Measurements from ENCODE around the gene CD300C. TPM values are rescaled to one million over a fixed set of nuclear protein-coding genes. Genes with fewer than 3 reads are reported as not detected.

The CD300C gene
- total RNA-seq, 4 donors from 2014 or later = 0.54 to 2.3 TPM; not detected in 2

GRCh38 chr17:74542727-74543383 lies 3.1 kb downstream of the CD300C start:
- Histone ChIP-seq H3K27ac (no peak overlapping the region), H3K4me1 (no peaks in the 10 kb centered on the region), H3K36me3 (no peaks in the 10 kb centered on the region), H3K27me3 (peaks cover 10% of the 10 kb centered on the region), H3K9me3 (no peaks in the 10 kb centered on the region), H3K4me3 (no peak overlapping the region)
- TF ChIP-seq POLR2AphosphoS5 (IDR thresholded peaks at IDR 0.05) (no peak), EP300 (IDR thresholded peaks at IDR 0.05) (no peak), CTCF (IDR thresholded peaks at IDR 0.05) (no peak), POLR2A (IDR thresholded peaks at IDR 0.05) (no peak)
- WGBS, 2 donors (ENCODE audit: low coverage in 1 of 2) = 68% methylated on average over 5 of the region's 17 CpGs; no CpG with 5 or more reads in 1 of the 2 donors
- no peak for ATAC-seq

GRCh38 chr17:74542166-74542565 lies 3.7 kb downstream of the CD300C start:
- Histone ChIP-seq H3K27me3 (peaks cover 10% of the 10 kb centered on the region), H3K36me3 (no peaks in the 10 kb centered on the region), H3K4me1 (no peaks in the 10 kb centered on the region), H3K4me3 (no peak overlapping the region), H3K9me3 (no peaks in the 10 kb centered on the region), H3K27ac (no peak overlapping the region)
- WGBS, 2 donors (ENCODE audit: low coverage in 1 of 2) = 89 to 90% methylated on average over 2 to 4 of the region's 5 CpGs
- no peak for ATAC-seq
- no peak for TF ChIP-seq EP300 (IDR thresholded peaks at IDR 0.05)

GRCh38 chr17:74541176-74542111 lies 4.5 kb downstream of the CD300C start:
- peaks cover 10% of the 10 kb centered on the region for H3K27me3 ChIP-seq
- ATAC-seq = no peak
- no peaks in the 10 kb centered on the region for H3K4me1 ChIP-seq
- TF ChIP-seq EP300 (IDR thresholded peaks at IDR 0.05) (no peak), POLR2AphosphoS5 (IDR thresholded peaks at IDR 0.05) (no peak), POLR2A (IDR thresholded peaks at IDR 0.05) (no peak)
- H3K36me3 ChIP-seq = no peaks in the 10 kb centered on the region
- H3K4me3 ChIP-seq = no peak overlapping the region
- WGBS, 2 donors (ENCODE audit: low coverage in 1 of 2) = 75% methylated on average over 1 to 7 of the region's 23 CpGs
- no peaks in the 10 kb centered on the region for H3K9me3 ChIP-seq
- H3K27ac ChIP-seq = no peak overlapping the region

GRCh38 chr17:74539281-74539820 lies 6.6 kb downstream of the CD300C start:
- peaks cover 0 to 5% (median 0%) of the 10 kb centered on the region in 3 donors for H3K9me3 ChIP-seq
- no peak overlapping the region for H3K4me3 ChIP-seq
- no peak overlapping the region for H3K27ac ChIP-seq
- no peaks in the 10 kb centered on the region for H3K4me1 ChIP-seq
- TF ChIP-seq POLR2AphosphoS5 (IDR thresholded peaks at IDR 0.05) = no peak
- no peak for ATAC-seq
- peaks cover 10% of the 10 kb centered on the region for H3K27me3 ChIP-seq
- H3K36me3 ChIP-seq = no peaks in the 10 kb centered on the region
- 56% methylated on average over 5 of the region's 10 CpGs; no CpG with 5 or more reads in 1 of the 2 donors for WGBS, 2 donors (ENCODE audit: low coverage in 1 of 2)

DNA sequence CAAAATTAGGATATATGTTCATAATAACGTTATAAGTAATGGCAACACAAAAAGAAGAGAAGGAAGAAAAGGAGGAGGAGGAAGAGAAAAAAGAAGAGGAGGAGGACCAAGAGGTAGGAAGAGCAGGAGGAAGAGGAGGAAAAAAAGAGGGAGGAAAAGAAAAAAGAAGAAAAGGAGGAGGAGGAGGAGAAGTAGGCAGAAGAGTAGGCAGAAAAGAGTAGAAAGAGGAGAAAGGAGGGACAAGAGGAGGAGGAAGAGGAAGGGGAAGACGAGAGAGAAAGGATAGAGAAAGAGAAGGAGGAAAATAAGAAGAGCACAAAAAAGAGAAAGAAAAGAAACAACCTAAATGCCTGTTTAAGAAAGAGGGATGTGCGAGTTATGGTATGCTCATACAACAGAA lies 9.0 kb downstream of the CD300C start:
- WGBS, 2 donors (ENCODE audit: low coverage in 1 of 2) = 65 to 79% methylated on average over 3 of the region's 3 CpGs
- ATAC-seq = no peak
- no peak overlapping the region for H3K27ac ChIP-seq
- H3K27me3 ChIP-seq = peaks cover 16% of the 10 kb centered on the region
- TF ChIP-seq POLR2A (IDR thresholded peaks at IDR 0.05) (no peak), CTCF (IDR thresholded peaks at IDR 0.05) (no peak), EP300 (IDR thresholded peaks at IDR 0.05) (no peak), POLR2AphosphoS5 (IDR thresholded peaks at IDR 0.05) (no peak)
- no peak overlapping the region for H3K4me3 ChIP-seq
- H3K9me3 ChIP-seq = peaks cover 0 to 5% (median 0%) of the 10 kb centered on the region in 3 donors
- no peaks in the 10 kb centered on the region for H3K4me1 ChIP-seq
- no peaks in the 10 kb centered on the region for H3K36me3 ChIP-seq

DNA sequence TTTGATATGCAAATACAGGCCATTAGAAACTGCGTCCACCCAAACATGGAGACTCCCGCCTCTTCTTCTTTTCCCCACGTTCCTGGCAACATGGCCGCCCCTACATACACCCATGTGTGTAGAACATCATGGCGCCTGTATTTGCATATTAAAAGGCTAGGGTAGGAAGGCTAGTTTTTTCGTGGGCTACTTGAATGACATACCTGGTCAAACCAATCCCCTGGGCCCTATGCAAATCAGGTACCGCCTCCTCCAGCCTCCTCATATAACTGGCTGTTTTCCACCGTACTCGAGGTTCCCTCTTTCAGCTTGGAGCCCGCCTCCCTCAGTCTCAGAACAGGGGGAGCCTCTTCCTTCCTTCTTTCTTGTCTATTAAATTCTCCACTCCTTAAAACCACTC lies 13.8 kb downstream of the CD300C start:
- peak overlapping the region in 1 of 2 donors; percentile 2 for H3K4me3 ChIP-seq
- peak; percentile 58 for ATAC-seq
- H3K36me3 ChIP-seq = no peaks in the 10 kb centered on the region
- no peak overlapping the region for H3K27ac ChIP-seq
- no peaks in the 10 kb centered on the region for H3K4me1 ChIP-seq
- WGBS, 2 donors (ENCODE audit: low coverage in 1 of 2) = 61 to 69% methylated on average over 3 to 6 of the region's 10 CpGs
- TF ChIP-seq POLR2A (IDR thresholded peaks at IDR 0.05) (no peak), CTCF (IDR thresholded peaks at IDR 0.05) (no peak), POLR2AphosphoS5 (IDR thresholded peaks at IDR 0.05) (no peak), EP300 (IDR thresholded peaks at IDR 0.05) (no peak)
- peaks cover 0 to 5% (median 0%) of the 10 kb centered on the region in 3 donors for H3K9me3 ChIP-seq
- H3K27me3 ChIP-seq = peaks cover 17% of the 10 kb centered on the region
